ENCODE measurements around the gene GBGT1.

Gene GBGT1

DNA sequence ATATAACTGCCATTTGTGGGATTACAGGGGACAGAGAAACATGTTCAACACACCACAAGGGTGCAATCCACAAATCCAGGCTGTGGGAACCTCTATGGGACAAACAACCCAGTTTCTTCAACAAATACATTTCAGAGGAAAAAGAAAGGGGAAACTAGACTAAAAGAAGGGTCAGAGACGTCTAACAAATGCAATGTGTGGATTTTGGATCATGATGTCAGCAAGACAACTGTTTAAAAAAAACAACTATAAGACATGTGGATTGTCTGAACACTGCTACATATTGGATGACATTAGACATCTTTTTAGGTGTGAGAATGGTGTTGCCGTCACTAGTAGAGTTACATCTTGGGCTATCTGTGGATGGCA is 38.8 kb downstream of the GBGT1 start:
- no peak for DNase-seq

DNA sequence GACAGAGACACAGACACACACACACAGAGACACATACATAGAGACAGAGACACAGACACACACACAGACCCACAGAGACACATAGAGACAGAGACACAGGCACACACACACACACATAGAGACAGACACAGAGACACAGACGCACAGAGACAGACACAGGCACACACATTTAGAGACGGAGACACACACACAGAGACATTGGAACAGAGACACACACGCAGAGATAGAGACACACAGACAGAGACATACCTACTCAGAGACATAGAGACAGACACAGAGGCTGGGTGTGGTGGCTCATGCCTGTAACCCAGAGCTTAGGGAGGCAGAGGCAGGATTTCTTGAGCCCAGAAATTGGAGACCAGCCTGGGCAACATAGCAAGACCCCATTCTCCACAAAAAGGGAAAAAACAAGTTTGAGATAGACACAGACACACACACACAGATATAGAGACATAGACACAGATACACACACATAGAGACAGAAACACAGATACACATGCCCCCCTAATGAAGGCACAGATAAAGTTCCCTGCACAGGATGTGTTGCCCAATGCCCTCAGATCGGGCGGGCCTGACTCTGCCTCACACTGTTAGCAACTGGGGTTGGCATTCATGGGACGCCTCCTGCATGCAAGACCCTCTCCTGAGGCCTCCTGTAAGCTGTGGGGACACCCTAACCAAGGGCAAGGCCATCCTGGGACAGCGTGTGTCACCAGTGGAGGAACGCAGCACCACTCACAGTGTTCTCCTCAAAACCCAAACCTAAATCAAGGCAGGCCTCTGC is 39.4 kb downstream of the GBGT1 start:
- no peak for DNase-seq

DNA sequence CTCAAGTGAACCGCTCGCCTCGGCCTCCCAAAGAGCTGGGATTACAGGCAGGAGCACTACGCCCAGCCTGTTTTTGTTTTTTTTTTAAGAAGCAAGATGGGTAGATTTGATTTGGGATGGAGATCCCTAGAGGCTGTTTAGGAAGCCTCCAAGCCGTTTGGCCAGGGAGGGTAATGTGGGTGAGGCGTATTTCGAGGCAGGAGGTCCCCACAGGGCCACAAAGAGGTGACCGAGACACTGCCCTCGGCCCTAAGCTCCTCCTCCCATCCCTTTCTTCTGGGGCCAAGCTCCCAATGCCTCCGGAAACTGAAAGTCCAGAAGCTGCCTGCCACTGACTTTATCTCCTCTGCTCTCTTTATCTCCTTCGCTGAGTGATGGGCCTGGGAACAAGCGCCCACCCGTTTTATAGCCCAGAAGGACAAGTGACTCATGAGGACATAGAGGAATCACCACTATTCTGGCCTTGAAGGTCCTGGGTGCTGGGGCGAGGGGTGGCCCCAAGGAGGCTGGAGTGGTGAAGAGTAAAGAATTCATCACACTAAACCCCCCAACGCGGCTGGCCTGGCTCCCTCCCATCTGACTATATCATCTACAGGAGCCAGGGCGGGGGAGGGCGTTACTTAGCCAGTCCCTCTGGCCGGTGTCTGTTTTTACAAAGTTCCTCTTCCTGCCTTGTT is 40.6 kb downstream of the GBGT1 start:
- no peak for DNase-seq

DNA sequence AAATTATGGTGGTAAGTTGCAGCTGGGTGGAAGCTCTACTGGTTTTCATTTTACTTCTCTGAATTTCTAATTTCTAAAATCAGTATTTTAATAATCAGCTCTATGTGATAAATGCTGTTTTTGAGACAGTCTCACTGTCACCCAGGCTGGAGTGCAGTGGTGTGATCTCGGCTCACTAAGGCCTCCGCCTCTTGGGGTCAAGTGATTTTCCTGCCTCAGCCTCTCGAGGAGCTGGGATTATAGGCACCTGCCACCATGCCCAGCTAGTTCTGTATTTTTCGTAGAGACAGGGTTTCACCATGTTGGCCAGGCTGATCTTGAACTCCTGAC is 41.1 kb downstream of the GBGT1 start:
- DNase-seq: no peak

DNA sequence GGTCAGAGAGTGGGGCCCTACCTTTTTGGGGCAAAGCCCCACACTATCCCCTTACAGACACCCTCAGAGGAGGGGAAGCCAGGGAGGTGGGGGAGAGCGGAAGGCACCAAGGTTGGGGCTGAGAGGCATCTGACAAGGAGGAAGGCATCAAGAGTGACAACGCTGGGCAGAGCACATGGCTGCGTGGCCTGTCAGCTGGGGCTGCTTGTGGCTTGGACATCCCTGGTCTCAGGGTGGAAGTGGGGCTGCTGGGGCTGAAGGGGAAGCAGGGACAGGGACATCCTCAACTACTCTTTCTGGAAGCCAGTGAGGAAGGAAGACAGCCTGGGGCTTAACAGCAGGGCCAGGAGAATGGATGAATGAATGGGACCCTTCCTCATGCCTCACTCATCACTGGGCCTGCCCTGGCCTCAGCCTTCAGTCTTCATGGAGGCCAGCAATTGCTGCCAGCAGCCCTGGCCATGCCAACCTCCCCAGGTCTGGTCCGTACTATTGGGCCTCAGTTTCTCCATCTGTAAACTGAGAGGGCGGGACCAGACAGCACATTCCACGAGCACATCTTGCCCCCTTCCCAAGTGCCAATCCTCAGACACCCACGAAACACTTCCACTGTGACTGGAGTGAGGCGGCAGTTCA is 41.7 kb downstream of the GBGT1 start:
- DNase-seq: no peak

DNA sequence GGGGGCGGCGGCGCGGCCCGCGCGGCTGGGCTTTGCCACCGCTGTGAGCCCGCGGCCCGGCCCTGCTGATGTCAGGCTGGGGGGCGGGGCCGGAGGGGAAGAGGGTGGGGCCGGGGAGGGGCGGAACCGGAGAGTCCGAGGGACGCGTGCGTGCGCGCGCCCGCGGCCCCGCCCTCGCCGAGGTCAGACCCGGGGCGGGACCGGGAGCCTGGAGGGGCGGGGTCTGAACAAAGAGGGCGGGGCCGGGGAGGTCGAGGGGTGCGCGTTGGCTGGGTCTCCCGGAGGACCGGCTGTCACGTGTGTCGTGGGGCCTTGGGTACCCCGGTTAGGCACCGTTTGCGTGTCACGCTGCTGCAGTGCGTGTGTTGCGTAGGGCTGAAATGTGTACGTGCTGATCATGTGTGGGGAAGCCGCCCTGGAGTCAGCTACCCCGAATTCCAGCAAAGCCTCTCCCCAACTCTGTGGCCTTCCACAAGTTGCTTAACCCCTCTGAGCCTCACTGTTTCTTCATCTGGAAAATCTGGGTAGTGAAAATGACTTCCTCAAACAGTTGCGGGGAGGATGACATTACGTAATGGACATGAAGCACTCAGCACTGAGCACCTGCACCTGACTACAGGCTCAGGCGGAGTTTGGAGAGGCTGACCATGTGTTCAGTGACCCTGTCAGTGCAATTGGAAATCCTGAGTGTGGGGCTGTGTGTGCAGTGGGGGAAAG is 42.4 kb downstream of the GBGT1 start, which contains the start of gene RALGDS:
Gene RALGDS, minus strand, starts transcription at position 43 of the 717 bp plus-strand sequence. CDS start 86 bp downstream, outside the sequence.
- peak; percentile 93 for DNase-seq

DNA sequence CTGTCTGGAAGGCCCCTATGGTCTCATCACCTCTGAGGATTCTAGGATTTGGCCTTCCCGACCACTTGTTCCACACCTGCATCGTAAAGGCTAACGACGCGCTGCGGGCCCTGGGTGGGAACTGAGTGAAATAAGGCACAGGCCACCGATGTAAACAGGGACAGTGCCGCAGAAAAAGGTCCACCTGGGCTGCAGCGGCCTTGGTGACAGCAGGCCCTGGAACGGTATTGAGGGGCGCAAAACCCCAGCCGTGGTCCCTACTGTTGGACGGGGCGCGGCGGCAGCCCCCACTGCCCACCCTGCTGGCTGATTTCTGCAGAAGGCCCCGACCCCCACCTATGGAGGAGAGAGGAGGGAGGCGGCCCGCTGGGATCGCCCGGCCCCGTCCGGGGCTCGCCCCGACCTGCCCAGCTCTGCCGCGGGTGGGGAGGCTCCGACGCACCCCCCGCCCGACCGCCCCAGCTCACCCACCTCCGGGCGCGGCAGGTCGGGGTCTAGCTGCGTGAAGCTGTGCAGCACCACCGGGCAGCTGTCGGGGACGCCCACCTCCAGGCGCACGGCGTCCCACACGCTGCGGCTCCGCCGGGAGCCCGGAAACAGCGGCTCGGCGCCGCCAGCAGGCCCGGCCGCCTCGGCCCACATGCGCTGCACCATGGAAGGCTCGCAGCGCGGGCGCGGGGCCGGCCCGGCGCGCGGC is 43.1 kb downstream of the GBGT1 start:
- no peak for DNase-seq

DNA sequence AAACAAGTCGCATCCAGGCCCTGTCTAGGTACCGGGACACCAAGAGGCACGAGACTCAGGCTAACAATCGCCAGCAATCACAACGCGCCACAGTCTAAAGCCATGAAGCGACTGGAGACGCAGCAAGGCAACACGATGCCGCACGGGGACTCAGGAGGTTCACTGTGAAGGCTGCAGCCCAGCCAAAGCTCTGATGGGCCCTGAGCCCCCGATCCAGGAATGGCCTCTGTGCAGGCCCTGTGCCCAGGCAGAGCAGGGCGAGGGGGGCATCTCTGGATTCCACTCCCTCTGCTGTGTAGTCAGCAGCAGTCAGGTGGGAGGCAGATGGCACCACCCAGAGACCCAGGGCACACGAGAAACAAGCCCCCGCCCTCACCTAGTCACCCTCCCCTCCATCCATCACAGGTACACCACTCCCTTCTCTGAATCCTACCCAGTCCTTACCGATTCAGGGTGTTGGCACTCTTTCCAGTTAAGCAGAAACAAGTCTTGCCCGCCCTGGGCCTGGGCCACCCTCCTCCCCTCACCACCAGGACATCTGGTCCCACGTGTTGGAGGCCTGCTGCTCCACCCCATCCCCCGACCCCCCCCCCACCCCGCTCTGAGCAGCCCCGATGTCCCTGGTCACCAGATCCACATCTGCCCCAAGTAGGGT is 43.7 kb downstream of the GBGT1 start:
- DNase-seq: no peak

DNA sequence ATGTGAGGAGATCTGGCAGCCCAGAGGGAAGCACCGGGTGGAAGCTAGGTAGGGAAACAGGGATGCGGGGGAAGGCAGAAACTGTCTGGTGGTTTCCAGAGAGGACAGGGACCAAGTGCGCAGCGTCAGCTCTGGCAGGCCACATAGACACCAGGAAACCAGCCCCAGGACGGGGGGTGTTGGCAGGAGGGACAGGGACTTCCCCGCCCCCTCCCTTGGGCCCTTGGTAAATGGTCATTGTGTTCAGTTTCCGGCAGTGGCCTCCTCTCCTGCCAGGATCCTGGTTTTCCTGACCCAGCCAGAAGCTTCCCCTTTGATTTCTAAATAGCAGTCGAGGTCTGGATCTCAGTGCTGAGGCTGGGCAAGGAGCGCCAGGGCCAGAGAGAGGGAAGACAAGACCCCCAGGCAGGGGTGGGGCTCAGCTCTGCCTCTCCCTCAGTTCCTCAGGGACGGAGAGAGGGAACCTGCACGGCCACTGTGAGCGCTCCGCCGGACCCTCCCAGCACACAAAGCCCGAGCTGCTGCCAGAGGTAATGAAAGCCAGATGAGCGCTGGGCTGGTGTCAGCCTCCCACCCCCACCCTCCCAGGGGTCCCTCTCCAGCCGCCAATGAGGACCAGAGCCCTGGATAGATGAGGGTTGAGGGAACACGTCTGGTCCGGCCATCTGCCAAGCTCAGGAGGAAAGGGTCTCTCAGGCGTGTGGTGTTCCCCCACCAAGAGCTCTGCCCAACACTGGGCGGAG is 44.4 kb downstream of the GBGT1 start:
- no peak for DNase-seq

DNA sequence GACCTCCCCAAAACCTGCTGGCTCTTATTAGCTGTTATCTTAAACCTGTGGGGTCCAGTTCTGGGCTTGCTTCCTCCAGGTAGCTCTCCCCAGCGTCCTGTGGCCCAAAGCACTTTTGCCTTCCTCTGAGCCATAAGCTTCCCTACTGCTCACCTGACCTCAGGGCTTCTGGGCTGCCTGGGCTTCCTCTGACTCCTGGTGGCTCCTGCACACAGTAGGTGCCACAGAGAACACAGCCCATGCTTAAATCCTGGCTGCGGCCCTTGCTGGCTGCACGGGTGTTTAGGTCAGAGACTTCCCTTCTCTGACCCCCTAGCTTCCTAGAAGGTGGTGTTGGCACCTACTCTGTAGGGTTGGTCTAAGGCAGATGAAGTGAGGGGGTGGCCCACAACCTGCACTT is 45.1 kb downstream of the GBGT1 start:
- DNase-seq: no peak

DNA sequence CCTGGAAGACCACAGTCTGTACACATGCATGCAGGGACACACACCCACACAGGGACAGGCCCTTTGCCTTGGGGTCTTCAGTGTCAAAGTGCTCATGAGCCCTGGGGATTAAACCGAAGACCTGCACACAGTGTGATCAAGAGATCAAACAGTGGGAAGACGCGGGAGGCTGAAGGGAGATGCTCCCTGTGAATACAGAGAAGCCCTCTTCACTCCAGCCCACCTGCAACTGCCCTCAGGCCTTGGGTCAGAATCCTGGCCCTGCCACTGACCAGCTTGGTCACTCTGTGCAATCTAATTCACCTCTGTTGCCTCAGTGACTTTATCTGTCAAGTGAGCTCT is 45.6 kb downstream of the GBGT1 start:
- no peak for DNase-seq

DNA sequence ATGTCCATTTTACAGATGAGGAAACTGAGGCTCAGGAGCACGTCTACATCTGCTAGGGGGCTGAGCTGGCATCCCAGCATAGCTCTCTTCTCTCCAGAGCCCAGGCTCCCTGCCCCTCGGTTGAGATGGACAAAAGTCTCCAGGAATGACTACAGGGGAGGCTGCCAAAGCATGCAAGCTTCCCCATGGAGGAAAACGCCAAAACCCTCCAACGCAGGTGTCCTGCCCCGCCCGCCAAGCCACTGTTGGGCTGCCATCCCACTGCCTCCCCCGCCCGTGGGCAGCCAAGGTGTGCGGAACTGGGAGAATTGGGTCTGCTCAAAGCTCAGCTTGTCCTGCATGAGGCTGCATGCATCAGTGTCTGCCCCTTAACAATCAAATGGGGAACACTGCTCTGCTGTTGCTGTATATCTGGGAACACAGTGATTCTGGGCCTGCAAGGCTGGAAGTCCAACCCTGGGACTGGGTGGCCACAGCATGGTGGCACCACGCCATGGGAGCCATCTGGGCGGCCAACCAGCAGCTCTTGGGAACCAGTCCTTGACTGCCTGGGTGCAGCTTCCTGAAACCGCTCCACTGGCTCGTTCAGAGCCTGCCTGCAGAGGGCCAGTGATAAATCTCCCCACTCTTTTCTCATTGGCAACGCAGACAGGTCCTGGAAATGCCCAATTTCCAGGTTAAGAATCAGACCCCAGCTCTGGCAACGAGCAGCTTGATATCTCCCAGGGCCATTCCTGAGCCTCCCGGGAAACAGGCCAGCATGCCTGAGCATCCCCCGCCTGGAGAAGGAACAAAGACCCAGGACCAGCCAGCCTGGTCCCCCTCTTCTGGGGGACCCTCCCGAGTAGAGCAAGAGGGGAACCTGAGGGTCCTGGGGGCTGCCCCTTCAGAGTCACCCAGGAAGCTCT is 46.2 kb downstream of the GBGT1 start:
- DNase-seq: no peak

DNA sequence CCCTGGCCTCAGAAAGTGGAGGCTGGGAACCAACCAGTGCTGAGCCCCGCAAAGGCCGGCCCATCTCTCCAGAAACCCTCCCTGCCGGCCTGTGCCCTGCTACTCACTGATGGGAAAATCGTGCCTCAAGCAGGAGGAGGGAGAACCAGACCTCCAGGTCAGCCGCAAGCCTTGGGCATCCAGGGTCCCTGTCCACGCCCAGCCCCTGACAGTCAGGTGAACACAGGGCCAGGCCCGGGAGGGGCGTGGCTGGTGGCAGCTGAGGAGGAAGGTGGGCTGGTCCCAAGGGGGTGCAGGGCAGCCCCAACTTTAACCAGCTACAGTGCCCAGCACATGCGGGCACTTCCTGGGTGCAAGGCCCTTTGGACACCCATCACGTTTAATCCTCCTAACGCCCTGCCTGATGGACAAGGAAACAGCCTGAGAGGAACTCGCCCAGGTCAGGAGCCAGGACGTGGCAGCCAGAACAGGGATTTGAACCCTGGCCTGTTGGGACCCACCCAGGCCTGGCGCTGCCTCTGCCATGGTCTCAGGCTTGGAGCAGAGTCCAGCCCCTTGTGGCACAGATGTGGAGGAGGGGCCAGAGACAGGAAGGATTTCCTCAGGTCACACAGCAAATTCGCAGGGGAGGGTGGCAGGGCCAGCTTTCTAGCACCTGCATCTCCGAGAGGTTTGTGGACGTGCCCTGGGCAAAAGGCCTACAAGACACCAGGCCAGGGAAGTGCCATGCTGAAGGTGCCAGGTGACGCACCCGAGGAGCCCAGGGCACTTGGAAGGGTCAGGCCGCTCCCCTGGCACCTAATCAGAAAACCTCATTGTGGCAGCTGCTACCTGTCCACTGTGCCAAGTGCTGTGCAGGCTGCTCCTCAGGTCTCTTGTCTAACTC is 47.1 kb downstream of the GBGT1 start:
- no peak for DNase-seq

DNA sequence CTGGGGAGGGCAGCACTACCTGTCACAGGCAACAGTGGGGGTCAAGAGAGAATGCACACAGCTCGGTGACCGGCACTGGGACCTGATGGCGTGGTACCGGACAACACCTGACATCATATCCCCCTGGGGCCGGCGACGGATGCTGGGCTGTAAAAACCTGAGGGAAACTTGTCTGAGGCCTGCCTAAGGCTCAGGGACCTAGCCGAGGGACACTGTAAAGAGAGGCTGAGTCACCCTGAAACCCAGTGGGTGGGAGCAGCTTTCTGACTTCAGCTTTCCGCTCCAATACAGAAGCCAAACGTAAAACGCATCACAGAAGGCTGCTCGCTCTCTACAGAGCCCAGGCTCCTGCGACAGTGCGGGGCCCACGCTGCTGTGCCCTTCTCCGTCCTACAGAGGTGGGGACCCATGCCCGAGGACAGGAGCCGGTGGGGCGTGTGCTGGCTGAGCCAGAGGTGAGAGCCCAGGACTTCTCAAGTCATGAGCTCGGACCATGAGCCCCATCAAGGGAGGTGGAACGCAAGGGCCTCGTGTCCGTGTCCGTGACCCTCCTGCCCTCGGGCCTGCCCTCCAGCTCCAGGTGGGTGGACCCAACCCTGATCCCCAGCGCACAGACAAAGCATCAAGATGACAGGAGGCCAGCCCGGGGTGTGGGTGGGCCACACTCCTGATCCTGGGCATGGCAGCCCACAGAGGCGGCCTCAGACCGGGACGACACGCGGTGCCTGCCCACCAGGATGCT is 47.9 kb downstream of the GBGT1 start:
- peak; percentile 63 for DNase-seq

DNA sequence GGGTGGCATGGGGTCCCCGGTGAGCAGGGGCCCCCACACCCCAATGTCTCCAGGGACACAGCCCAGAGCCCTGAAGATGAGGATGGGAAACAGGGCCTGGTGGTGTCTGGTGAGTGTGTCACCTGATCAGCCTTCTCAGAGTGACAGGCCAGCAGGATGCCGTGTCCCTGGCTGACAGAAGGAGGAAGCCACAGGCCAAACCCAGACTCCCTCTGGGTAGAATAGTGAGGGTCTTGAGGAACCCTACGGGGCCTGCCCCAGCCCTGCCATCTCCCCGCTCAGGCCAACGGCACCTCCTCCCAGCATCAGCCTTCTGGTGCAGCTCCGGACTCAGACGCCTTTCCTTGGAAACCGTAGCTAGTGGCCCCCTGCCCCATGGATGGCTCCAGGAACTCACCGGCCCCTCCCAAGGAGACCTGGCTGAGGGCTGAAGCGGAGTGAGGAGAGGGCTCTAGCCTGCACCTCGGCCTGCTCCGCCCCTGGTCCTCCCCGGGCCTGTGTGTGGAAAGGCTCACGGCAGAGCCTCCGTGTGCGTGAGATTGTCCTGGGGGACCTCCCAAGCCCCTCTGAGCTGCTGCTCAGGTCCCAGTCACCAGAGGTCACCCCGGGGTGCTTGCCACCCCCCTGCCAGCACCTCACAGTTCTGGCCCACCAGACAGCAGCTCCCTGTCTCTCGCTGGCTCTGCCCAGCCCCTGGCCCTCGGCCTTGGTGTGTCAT is 48.7 kb downstream of the GBGT1 start:
- DNase-seq: no peak

DNA sequence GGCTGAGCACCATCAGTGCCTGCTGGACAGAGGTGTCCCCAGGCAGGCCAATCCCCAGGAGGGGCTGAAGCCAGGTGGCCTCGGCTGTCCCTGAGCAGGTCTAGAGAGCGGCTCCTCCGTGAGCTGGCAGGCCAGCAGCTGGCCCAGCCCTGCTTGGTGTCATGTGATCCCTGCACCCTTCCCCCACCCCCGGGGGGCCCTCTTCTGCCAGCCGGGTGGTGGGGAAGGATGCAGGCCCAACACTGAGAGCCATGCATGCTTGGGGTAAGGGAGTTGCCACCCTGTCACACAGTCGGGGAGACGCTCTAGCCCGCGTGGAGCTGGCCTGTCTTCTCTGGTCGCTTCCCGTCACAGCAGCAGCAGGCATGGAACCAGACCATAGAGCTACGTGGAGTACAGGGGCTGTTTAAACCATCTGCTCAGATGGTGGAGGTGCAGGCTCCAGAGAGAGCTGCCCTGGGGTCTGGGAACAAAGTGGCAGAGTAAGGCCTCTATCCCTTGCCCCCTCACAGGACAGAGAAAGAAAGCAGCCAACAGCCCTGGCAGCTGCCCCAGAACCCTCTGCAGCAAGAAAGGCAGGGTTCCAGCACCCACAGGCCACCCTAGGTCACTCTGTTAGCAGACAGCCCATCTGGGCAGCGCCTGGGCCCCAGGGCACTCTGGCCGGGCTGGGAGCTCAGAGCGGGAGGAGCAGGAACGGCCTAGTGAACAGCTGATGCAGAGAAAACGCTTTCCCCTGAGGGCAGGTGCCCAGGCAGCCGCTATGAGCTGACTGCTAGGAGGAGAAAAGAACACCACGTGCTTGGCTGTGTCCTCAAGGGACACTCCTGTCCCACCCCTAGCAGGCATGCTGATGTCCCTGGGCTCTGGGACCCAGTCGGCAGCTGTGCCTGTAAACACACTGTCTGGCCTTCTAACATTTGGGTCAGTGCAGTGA is 49.5 kb downstream of the GBGT1 start:
- DNase-seq: no peak
